Measurements from ENCODE around the gene RAD23B. TPM values are rescaled to one million over a fixed set of nuclear protein-coding genes. Genes with fewer than 3 reads are reported as not detected.

The RAD23B gene
- total and polyA plus RNA-seq, 11 donors = 39.8 to 144 (median 105) TPM

DNA sequence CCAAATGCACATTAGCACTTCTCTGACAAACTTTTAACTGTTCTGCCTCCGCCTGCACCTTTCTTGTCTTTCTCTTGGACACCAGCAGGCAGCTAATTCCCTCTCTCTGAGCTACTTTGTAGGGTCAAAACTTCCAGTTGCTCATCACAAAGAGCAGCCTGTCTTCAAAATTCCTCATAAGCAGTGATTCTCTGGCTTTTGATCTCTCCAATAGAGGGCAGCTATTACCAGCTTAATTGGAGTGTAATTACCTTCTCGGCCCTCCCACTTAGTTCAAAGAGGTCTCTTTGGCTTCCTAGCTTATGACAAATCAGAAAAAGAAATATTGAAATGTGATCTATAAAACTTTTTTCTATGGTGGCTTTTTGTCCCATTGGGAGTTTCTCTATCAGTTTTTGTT, 43.6 kb upstream of the RAD23B start:
- DNase-seq (no peak), ATAC-seq (no peak)
- no peaks in the 10 kb centered on the region for H3K27me3 ChIP-seq
- H3K27ac ChIP-seq = no peak overlapping the region
- H3K9me3 ChIP-seq = no peaks in the 10 kb centered on the region
- no peaks in the 10 kb centered on the region for H3K36me3 ChIP-seq
- WGBS, 4 donors = 47 to 62% (median 51%) methylated on average over 2 of the region's 2 CpGs
- peaks cover 0 to 4% (median 0%) of the 10 kb centered on the region in 12 donors for H3K4me1 ChIP-seq
- intact Hi-C loops (cut with DNase I) = loop anchor here in 5 of 10 donors (2.0 to 5.0 kb wide), 4 partner anchors 98 to 103 kb away; no protein-coding TSS in a partner anchor
- no peak overlapping the region for H3K4me3 ChIP-seq
- TF ChIP-seq, protein P1, sequence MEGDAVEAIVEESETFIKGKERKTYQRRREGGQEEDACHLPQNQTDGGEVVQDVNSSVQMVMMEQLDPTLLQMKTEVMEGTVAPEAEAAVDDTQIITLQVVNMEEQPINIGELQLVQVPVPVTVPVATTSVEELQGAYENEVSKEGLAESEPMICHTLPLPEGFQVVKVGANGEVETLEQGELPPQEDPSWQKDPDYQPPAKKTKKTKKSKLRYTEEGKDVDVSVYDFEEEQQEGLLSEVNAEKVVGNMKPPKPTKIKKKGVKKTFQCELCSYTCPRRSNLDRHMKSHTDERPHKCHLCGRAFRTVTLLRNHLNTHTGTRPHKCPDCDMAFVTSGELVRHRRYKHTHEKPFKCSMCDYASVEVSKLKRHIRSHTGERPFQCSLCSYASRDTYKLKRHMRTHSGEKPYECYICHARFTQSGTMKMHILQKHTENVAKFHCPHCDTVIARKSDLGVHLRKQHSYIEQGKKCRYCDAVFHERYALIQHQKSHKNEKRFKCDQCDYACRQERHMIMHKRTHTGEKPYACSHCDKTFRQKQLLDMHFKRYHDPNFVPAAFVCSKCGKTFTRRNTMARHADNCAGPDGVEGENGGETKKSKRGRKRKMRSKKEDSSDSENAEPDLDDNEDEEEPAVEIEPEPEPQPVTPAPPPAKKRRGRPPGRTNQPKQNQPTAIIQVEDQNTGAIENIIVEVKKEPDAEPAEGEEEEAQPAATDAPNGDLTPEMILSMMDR (IDR thresholded peaks at IDR 0.05) = peak in 11 of 12 donors; percentile 14 to 59 (median 39)
- TF ChIP-seq POLR2A (IDR thresholded peaks at IDR 0.05) = no peak

DNA sequence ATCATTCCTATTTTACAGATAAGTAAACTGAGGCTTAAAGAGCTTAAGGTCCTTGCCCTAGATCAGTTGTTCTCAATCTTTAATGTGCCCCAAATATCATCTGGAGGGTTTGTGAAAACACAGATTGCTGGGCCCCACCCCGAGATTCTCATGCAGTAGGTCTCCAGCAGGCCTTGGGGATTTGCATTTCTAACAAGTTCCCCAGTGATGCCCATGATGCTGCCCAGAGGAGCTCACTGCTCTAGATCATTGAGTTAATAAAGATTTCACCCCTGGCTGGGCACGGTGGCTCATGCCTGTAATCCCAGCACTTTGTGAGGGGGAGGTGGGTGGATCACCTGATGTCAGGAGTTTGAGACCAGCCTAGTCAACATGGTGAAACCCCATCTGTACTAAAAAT, 42.8 kb upstream of the RAD23B start:
- no peak overlapping the region for H3K27ac ChIP-seq
- 78 to 91% (median 86%) methylated on average over 2 of the region's 2 CpGs for WGBS, 4 donors
- peaks cover 0 to 4% (median 0%) of the 10 kb centered on the region in 12 donors for H3K4me1 ChIP-seq
- TF ChIP-seq, protein P1 (IDR thresholded peaks at IDR 0.05) = no peak
- TF ChIP-seq POLR2A (IDR thresholded peaks at IDR 0.05) = no peak
- DNase-seq (no peak), ATAC-seq (no peak)
- no peak overlapping the region for H3K4me3 ChIP-seq
- H3K36me3 ChIP-seq = no peaks in the 10 kb centered on the region
- no peaks in the 10 kb centered on the region for H3K27me3 ChIP-seq
- intact Hi-C loops (cut with DNase I) = loop anchor here in 2 of 10 donors (2.0 to 5.0 kb wide), 2 partner anchors 101 to 102 kb away; no protein-coding TSS in a partner anchor
- H3K9me3 ChIP-seq = no peaks in the 10 kb centered on the region

DNA sequence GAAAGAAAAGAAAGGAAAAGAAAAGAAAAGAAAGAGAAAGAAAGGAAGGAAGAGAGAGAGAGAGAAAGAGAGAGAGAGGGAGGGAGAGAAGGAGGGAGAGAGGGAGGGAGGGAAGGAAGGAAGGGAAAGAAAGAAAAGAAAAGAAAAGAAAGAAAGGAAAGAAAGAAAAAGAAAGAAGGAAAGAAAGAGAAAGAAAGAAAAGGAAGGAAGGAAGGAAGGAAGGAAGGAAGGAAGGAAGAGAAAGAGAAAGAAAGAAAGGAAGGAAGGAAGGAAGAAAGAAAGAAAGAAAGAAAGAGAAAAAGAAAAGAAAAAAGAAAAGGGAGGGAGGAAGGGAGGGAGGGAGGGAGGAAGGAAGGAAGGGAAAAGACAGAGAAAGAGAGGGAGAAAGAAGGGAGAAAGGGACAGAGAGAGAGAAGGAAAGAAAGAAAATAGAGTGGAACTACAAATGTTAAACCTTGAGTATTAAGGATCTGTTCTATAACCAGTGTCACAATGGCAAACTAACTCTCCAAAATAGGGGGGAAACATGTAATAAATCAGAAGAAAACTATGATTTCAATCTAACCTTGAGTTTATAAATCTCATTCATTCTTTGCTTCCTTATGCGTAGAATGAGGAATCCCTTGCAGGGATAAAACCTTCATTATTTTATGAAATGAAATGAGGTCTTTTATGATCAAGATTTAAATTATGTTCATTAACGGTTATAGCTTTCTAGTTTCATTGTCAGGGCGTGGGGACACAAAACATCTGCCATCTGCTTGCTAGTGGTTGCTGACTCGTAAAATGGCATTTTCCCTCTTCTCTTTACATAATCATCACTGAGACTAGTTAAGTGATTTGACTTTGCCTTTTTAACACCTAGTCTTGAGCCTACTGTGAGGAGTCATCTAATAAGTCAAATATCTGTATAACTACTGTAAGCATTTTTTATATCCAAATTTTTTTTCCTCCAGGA, 40.7 kb upstream of the RAD23B start:
- Histone ChIP-seq H3K4me3 (no peak overlapping the region), H3K36me3 (no peaks in the 10 kb centered on the region), H3K27me3 (no peaks in the 10 kb centered on the region), H3K9me3 (no peaks in the 10 kb centered on the region), H3K4me1 (peaks cover 0 to 4% (median 0%) of the 10 kb centered on the region in 12 donors), H3K27ac (no peak overlapping the region)
- intact Hi-C loops (cut with DNase I) = loop anchor here in 1 of 10 donors (5.0 kb wide), 1 partner anchor 100 kb away; no protein-coding TSS in a partner anchor
- ATAC-seq (no peak), DNase-seq (no peak)
- TF ChIP-seq, protein P1 (IDR thresholded peaks at IDR 0.05) = no peak
- TF ChIP-seq POLR2A (IDR thresholded peaks at IDR 0.05) = no peak
- 71 to 82% (median 75%) methylated on average over 4 of the region's 4 CpGs for WGBS, 4 donors

DNA sequence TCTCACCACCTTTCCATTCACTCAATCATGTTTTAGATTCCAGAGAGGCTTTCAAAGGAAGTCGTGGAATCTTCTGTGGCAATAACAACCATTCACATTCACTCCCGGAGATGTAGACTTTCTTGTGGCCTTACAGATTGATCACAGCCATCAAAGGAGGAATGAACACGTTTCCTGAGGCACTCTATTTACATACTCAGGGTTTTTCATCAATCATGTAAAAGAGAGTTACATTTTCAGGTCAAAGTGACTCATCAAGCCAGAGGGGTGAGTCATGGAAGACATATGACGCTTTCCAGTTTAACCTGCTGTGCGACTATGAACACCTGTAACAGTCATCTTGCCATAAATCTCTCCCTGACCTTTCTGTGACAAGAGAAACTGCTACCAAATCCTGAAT, 39.3 kb upstream of the RAD23B start:
- Histone ChIP-seq H3K4me3 (no peak overlapping the region), H3K36me3 (no peaks in the 10 kb centered on the region), H3K27ac (no peak overlapping the region), H3K9me3 (no peaks in the 10 kb centered on the region), H3K27me3 (no peaks in the 10 kb centered on the region), H3K4me1 (peaks cover 0 to 4% (median 0%) of the 10 kb centered on the region in 12 donors)
- WGBS, 4 donors = 69 to 75% (median 74%) methylated on average over 5 of the region's 5 CpGs
- intact Hi-C loops (cut with DNase I) = loop anchor here in 1 of 10 donors (5.0 kb wide), 1 partner anchor 99 kb away; no protein-coding TSS in a partner anchor
- ATAC-seq = no peak
- no peak for DNase-seq
- no peak for TF ChIP-seq POLR2A (IDR thresholded peaks at IDR 0.05)
- TF ChIP-seq, protein P1 (IDR thresholded peaks at IDR 0.05) = no peak

Data from heart left ventricle (tissue), 16 donors.